BLaER1 treated with 17β-estradiol and CSF1 and Interleukin-3, amounts not matched to agents 10 nM and 100 nM (cell line): ENCODE measurements around the gene TCAIM.
"Not testable (repeated sequence)": the region's sequence is repeated elsewhere in the genome, so short reads cannot be mapped to it uniquely, and the experiment has no call there.

ENCODE experiments used
- H3K27ac ChIP-seq, 11 experiments: shearing (Covaris generic); formaldehyde crosslinking; 2 replicates each; pipeline ENCODE4 v1.8.1; 2022
- H3K27me3 ChIP-seq, 11 experiments: shearing (Covaris generic); formaldehyde crosslinking; 2 replicates each; pipeline ENCODE4 v1.8.1; 2022
- H3K36me3 ChIP-seq, 11 experiments: shearing (Covaris generic); formaldehyde crosslinking; 2 replicates each; pipeline ENCODE4 v1.8.1; 2022
- H3K4me1 ChIP-seq, 10 experiments: shearing (Covaris generic); formaldehyde crosslinking; 2 replicates each; pipeline ENCODE4 v1.8.1; 2022
- H3K4me2 ChIP-seq, 11 experiments: shearing (Covaris generic); formaldehyde crosslinking; 2 replicates each; pipeline ENCODE4 v1.8.1; 2022
- H3K4me3 ChIP-seq, 10 experiments: shearing (Covaris generic); formaldehyde crosslinking; 2 replicates each; pipeline ENCODE4 v1.8.1; 2022
- H3K9ac ChIP-seq, 11 experiments: shearing (Covaris generic); formaldehyde crosslinking; 2 replicates each; pipeline ENCODE4 v1.8.1; 2022
- H3K9me3 ChIP-seq, 11 experiments: shearing (Covaris generic); formaldehyde crosslinking; replicated peaks in 1 of 11; 2 replicates each; pipeline ENCODE4 v1.8.1; 2022
- H4K20me1 ChIP-seq, 11 experiments: shearing (Covaris generic); formaldehyde crosslinking; 2 replicates each; pipeline ENCODE4 v1.8.1; 2022
- Cebpa-rat ChIP-seq, 11 experiments: shearing (Covaris generic); IDR thresholded peaks; 2 replicates each; pipeline ENCODE4 v1.8.1; 2022

Gene TCAIM

GRCh38 chr3:44339181-44340057 is 853 bp downstream of the TCAIM start:
- Histone ChIP-seq H3K36me3 (peaks cover 3 to 27% (median 7%) of the 10 kb centered on the region in 11 experiments; a peak in 9 of 22 replicates), H3K27me3 (no peaks in the 10 kb centered on the region), H3K4me3 (peak overlapping the region; percentile 62 to 78 (median 70)), H4K20me1 (peaks cover 0 to 13% (median 0%) of the 10 kb centered on the region in 11 experiments; a peak in 3 of 22 replicates), H3K9ac (peak overlapping the region; percentile 82 to 90 (median 87)), H3K4me1 (peaks cover 19 to 31% (median 22%) of the 10 kb centered on the region in 10 experiments), H3K9me3 (no peaks in the 10 kb centered on the region), H3K4me2 (peak overlapping the region; percentile 72 to 94 (median 87)), H3K27ac (peak overlapping the region; percentile 71 to 92 (median 88))
- no peak for TF ChIP-seq Cebpa-rat (IDR thresholded peaks at IDR 0.05)

GRCh38 chr3:44340058-44340395 is 1.5 kb downstream of the TCAIM start:
- no peak for TF ChIP-seq Cebpa-rat (IDR thresholded peaks at IDR 0.05)
- no peaks in the 10 kb centered on the region for H3K27me3 ChIP-seq
- H3K4me2 ChIP-seq: peak overlapping the region; percentile 72 to 94 (median 87)
- peaks cover 3 to 27% (median 7%) of the 10 kb centered on the region in 11 experiments; a peak in 9 of 22 replicates for H3K36me3 ChIP-seq
- peak overlapping the region; percentile 62 to 78 (median 70); a peak in 19 of 20 replicates for H3K4me3 ChIP-seq
- peaks cover 19 to 31% (median 22%) of the 10 kb centered on the region in 10 experiments for H3K4me1 ChIP-seq
- H3K9ac ChIP-seq: peak overlapping the region; percentile 82 to 90 (median 87); a peak in 17 of 22 replicates
- H4K20me1 ChIP-seq: peaks cover 0 to 14% (median 0%) of the 10 kb centered on the region in 11 experiments; a peak in 3 of 22 replicates
- peak overlapping the region in 9 of 11 experiments; percentile 0 to 92 (median 88); a peak in 13 of 22 replicates for H3K27ac ChIP-seq
- no peaks in the 10 kb centered on the region for H3K9me3 ChIP-seq

GRCh38 chr3:44342176-44342790 is 3.7 kb downstream of the TCAIM start:
- no peaks in the 10 kb centered on the region for H3K27me3 ChIP-seq
- H3K9me3 ChIP-seq: no peaks in the 10 kb centered on the region
- peaks cover 0 to 36% (median 0%) of the 10 kb centered on the region in 11 experiments; a peak in 4 of 22 replicates for H4K20me1 ChIP-seq
- no peak overlapping the region for H3K27ac ChIP-seq
- TF ChIP-seq Cebpa-rat (IDR thresholded peaks at IDR 0.05): no peak
- H3K4me3 ChIP-seq: no peak overlapping the region
- H3K4me1 ChIP-seq: peaks cover 18 to 28% (median 20%) of the 10 kb centered on the region in 10 experiments
- no peak overlapping the region for H3K4me2 ChIP-seq
- H3K36me3 ChIP-seq: peaks cover 3 to 44% (median 11%) of the 10 kb centered on the region in 11 experiments; a peak in 9 of 22 replicates
- H3K9ac ChIP-seq: no peak overlapping the region

GRCh38 chr3:44343421-44343820 is 4.9 kb downstream of the TCAIM start:
- Histone ChIP-seq H3K4me3 (no peak overlapping the region), H3K9ac (no peak overlapping the region), H4K20me1 (peaks cover 0 to 42% (median 0%) of the 10 kb centered on the region in 11 experiments; a peak in 5 of 22 replicates), H3K27me3 (no peaks in the 10 kb centered on the region), H3K9me3 (no peaks in the 10 kb centered on the region), H3K4me2 (no peak overlapping the region), H3K36me3 (peaks cover 3 to 44% (median 11%) of the 10 kb centered on the region in 11 experiments; a peak in 9 of 22 replicates), H3K27ac (no peak overlapping the region), H3K4me1 (peaks cover 13 to 24% (median 15%) of the 10 kb centered on the region in 10 experiments)
- no peak for TF ChIP-seq Cebpa-rat (IDR thresholded peaks at IDR 0.05)

GRCh38 chr3:44346590-44346989 is 8.0 kb downstream of the TCAIM start:
- Histone ChIP-seq H4K20me1 (peaks cover 0 to 70% (median 0%) of the 10 kb centered on the region in 11 experiments; a peak in 8 of 22 replicates), H3K36me3 (peaks cover 3 to 55% (median 11%) of the 10 kb centered on the region in 11 experiments; a peak in 10 of 22 replicates)
- not testable (repeated sequence) for H3K4me1 ChIP-seq, H3K27me3 ChIP-seq, H3K4me3 ChIP-seq, H3K9ac ChIP-seq, H3K27ac ChIP-seq, H3K9me3 ChIP-seq, H3K4me2 ChIP-seq

GRCh38 chr3:44348993-44349392 is 10.4 kb downstream of the TCAIM start:
- no peak for TF ChIP-seq Cebpa-rat (IDR thresholded peaks at IDR 0.05)
- H3K4me1 ChIP-seq: 0 out of 20 replicates have a peak, but pooled peaks cover 0 to under 1% (median 0%) of the 10 kb centered on the region in 10 experiments
- H3K27me3 ChIP-seq: no peaks in the 10 kb centered on the region
- H3K9me3 ChIP-seq: peaks cover 8 to 18% (median 16%) of the 10 kb centered on the region in 11 experiments; a peak in 20 of 22 replicates
- H4K20me1 ChIP-seq: peaks cover 0 to 75% (median 0%) of the 10 kb centered on the region in 11 experiments; a peak in 8 of 22 replicates
- H3K4me3 ChIP-seq: no peak overlapping the region
- no peak overlapping the region for H3K4me2 ChIP-seq
- no peak overlapping the region for H3K27ac ChIP-seq
- no peak overlapping the region for H3K9ac ChIP-seq
- H3K36me3 ChIP-seq: peaks cover 15 to 53% (median 20%) of the 10 kb centered on the region in 11 experiments; a peak in 20 of 22 replicates

- TF ChIP-seq Cebpa-rat (IDR thresholded peaks at IDR 0.05): no peak
- no peak overlapping the region for H3K27ac ChIP-seq
- H3K4me1 ChIP-seq: peaks cover 12 to 29% (median 17%) of the 10 kb centered on the region in 10 experiments; a peak in 19 of 20 replicates
- no peak overlapping the region for H3K4me2 ChIP-seq
- peaks cover 19 to 57% (median 35%) of the 10 kb centered on the region in 11 experiments for H3K36me3 ChIP-seq
- peaks cover 8 to 22% (median 19%) of the 10 kb centered on the region in 11 experiments; a peak in 20 of 22 replicates for H3K9me3 ChIP-seq
- peaks cover 0 to 60% (median 0%) of the 10 kb centered on the region in 11 experiments; a peak in 5 of 22 replicates for H4K20me1 ChIP-seq
- no peak overlapping the region for H3K4me3 ChIP-seq
- no peak overlapping the region for H3K9ac ChIP-seq
- H3K27me3 ChIP-seq: no peaks in the 10 kb centered on the region
Observed at GRCh38 chr3:44353355-44353924, 14.9 kb downstream of the TCAIM start.

GRCh38 chr3:44355362-44356033 is 16.9 kb downstream of the TCAIM start:
- peaks cover 0 to 52% (median 0%) of the 10 kb centered on the region in 11 experiments; a peak in 2 of 22 replicates for H4K20me1 ChIP-seq
- H3K4me3 ChIP-seq: no peak overlapping the region
- H3K36me3 ChIP-seq: peaks cover 23 to 73% (median 52%) of the 10 kb centered on the region in 11 experiments
- peak overlapping the region in 10 of 11 experiments; percentile 60 to 76 (median 70); a peak in 21 of 22 replicates for H3K27ac ChIP-seq
- TF ChIP-seq Cebpa-rat (IDR thresholded peaks at IDR 0.05): peak in 1 of 11 experiments; percentile 59; a peak in 4 of 22 replicates
- H3K4me2 ChIP-seq: peak overlapping the region; percentile 10 to 70 (median 52)
- peaks cover 8 to 22% (median 19%) of the 10 kb centered on the region in 11 experiments; a peak in 20 of 22 replicates for H3K9me3 ChIP-seq
- H3K9ac ChIP-seq: peak overlapping the region; percentile 3 to 55 (median 34); a peak in 10 of 22 replicates
- H3K4me1 ChIP-seq: peaks cover 12 to 29% (median 17%) of the 10 kb centered on the region in 10 experiments; a peak in 19 of 20 replicates
- H3K27me3 ChIP-seq: no peaks in the 10 kb centered on the region
